AG20443 (cell line): Measurements from ENCODE around the gene RNF113B.

ENCODE experiments used
- DNase-seq: peaks from one replicate; pipeline ENCODE4 v3.0.0; 2012; ENCODE audit warnings: low spot score, mixed read lengths

RNF113B gene

GRCh38 chr13:98141091-98141490 lies 36.0 kb downstream of the RNF113B start:
- DNase-seq, result no peak

DNA sequence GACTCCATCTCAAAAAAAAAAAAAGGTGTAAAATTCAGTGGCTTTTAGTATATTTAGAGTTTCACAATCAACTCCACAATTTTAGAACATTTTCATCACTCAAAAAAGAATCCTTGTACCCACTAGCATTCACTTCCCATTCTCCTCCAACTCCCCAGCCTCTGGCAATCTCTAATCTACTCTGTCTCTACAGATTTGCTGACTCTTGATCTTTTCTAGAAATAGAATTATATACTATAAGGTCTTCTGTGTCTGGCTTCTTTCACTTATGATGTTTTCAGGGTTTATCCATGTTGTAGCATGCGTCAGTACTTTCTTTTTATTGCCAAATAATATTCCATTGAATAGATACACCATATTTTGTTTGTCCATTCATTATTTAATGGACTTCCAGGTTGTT lies 42.2 kb downstream of the RNF113B start:
- no peak for DNase-seq

GRCh38 chr13:98133946-98134345 lies 43.1 kb downstream of the RNF113B start:
- no peak for DNase-seq

DNA sequence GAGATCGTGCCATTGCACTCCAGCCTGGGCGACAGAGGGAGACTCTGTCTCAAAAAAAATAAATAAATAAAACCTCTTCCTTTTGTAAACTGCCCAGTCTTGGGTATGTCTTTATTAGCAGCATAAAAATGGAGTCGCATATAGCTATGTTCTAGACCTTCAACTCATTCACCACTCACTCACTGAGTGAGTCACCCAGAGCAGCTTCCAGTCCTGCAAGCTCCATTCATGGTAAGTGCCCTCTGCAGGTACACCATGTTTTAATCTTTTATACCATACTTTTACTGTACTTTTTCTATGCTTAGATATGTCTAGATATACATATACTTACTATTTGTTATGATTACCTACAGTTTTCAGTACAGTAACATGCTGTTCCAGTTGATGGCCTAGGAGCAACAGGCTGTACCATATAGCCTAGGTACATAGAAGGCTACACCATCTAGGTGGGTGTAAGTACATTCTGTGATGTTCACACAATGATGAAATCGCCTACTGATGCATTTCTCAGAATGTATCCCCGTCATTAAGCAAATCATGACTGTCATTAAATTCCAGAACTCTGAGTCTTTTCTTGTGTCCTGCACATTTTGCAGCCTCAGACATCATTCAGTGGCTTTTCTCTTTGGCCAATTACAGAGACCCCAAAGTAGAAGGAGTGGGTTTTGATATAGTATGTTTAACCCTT lies 47.9 kb downstream of the RNF113B start:
- peak; percentile 29 for DNase-seq
